IPS-18a (cell line): ENCODE results near the gene IPO9.

ENCODE experiments used
- H3K27ac ChIP-seq: one replicate; pipeline ENCODE4 v1.5.1; 2013; ENCODE audit warnings: low read length
- H3K27me3 ChIP-seq: one replicate; pipeline ENCODE4 v1.6.1; 2013; ENCODE audit warnings: mild to moderate bottlenecking, low read length; ENCODE audit not compliant: control insufficient read depth, insufficient read depth
- H3K36me3 ChIP-seq: one replicate; pipeline ENCODE4 v1.6.1; 2013; ENCODE audit warnings: low read depth, low read length; ENCODE audit not compliant: control insufficient read depth
- H3K4me1 ChIP-seq: one replicate; pipeline ENCODE4 v1.6.1; 2013; ENCODE audit warnings: low read depth, low read length; ENCODE audit not compliant: control insufficient read depth
- H3K4me3 ChIP-seq: one replicate; pipeline ENCODE4 v1.5.1; 2013; ENCODE audit warnings: low read length
- H3K9ac ChIP-seq: one replicate; pipeline ENCODE4 v1.6.1; 2013; ENCODE audit warnings: mild to moderate bottlenecking, low read length, moderate library complexity
- H3K9me3 ChIP-seq: one replicate; pipeline ENCODE4 v1.6.1; 2013; ENCODE audit warnings: low read depth, low read length; ENCODE audit not compliant: control insufficient read depth

The IPO9 gene

DNA sequence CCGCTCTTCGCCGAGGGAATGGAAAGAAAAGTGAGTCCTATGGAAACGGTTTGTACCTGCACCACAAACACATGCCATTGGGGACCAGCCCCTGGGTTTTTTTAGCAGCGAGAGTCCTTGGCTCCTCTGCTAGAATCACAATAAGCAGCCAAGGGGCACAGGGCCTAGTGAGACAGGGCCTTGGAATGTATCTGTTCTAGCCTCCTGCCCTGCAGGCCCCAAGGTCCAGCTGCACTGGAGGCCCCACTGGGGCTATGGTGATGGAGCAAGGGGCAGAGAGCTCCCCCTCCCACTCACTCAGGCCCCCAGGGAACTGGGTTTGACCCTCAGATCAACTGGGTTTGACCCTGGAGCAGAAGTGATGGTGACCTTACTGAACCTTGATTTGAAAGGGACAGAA, 74.2 kb downstream of the IPO9 start:
- Histone ChIP-seq H3K27me3 (no peaks in the 10 kb centered on the region), H3K27ac (no peak overlapping the region)

DNA sequence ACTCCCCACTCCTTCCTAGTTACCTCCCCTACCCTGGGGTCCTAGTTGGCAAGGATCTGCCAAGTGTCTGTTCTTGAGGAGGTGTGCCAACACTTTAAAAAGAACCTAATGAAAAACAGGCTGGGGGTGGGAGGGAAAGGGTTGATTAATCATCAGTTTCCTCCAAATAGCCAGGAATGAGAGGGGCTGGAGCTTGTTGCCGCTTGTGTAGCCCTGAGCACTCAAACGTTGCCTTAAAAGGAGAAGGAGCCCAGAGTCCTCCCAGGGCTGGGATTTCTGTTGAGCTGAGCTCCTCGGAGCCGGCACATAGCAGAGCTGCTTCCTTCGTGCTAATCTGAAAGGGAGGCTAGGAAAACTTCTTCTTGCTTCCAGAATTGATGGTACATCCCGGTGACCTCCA, 75.6 kb downstream of the IPO9 start:
- no peak overlapping the region for H3K9ac ChIP-seq
- no peaks in the 10 kb centered on the region for H3K9me3 ChIP-seq
- H3K4me1 ChIP-seq: no peaks in the 10 kb centered on the region
- H3K27me3 ChIP-seq: no peaks in the 10 kb centered on the region
- H3K27ac ChIP-seq: no peak overlapping the region
- no peaks in the 10 kb centered on the region for H3K36me3 ChIP-seq
- no peak overlapping the region for H3K4me3 ChIP-seq

More for the DNA sequence above, 74.2 kb downstream of the IPO9 start:
- no peaks in the 10 kb centered on the region for H3K4me1 ChIP-seq
- no peak overlapping the region for H3K9ac ChIP-seq
- H3K9me3 ChIP-seq: no peaks in the 10 kb centered on the region
- H3K36me3 ChIP-seq: no peaks in the 10 kb centered on the region
- H3K4me3 ChIP-seq: no peak overlapping the region

DNA sequence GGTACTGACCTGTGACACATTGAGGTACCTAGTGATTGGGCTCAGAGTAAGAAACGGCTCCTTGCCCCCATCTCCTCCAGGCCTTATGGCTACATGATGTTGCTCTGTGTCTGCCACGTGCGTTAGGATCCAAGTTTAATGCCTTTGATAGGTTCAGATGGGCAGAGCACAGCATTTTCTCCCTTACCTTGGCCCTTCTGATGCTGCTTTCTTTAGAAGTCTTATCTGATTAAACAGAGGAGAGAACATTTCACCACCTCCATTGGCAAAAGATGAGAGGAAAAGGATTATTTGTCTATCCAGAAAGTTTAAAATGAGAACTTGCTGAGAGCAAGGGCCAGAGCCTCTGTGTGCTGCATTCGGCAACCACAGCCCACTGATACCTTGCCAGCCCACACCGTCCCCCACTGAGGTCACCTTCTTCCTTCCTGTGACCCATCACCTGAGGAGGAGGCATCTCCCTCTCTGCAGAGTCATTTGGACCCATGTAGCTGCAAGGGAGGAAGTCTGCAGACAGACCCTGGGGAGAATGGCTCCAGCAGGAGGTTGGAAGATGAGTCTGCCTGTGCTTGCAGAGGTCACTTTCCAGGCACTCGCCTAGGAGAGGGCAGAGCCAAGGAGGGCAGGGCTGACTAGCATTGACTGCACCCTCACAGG, 76.4 kb downstream of the IPO9 start:
- Histone ChIP-seq H3K9me3 (no peaks in the 10 kb centered on the region), H3K9ac (no peak overlapping the region)

DNA sequence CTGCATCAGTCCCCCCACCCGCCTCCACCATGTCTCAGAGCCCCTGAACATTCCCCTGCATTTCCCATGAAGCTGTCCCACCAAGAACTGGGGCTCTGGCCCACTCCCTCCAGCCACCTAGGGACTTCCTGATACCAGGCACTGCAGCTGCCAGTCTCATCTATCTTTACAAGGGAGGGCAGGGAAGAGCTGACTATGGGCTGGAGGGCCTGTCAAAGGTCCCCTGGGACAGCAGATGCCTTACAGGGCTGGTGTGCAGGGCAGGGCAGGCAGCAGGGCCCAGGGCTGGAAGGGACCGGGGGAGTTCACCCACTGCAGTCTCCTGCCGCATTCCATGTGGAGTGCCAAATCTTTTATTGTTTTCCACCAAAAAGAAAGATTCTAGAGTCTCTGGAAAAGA, 77.4 kb downstream of the IPO9 start:
- Histone ChIP-seq H3K9me3 (no peaks in the 10 kb centered on the region), H3K36me3 (no peaks in the 10 kb centered on the region), H3K27me3 (no peaks in the 10 kb centered on the region), H3K4me3 (no peak overlapping the region), H3K27ac (no peak overlapping the region), H3K9ac (no peak overlapping the region), H3K4me1 (no peaks in the 10 kb centered on the region)

More for the DNA sequence above, 76.4 kb downstream of the IPO9 start:
- no peaks in the 10 kb centered on the region for H3K36me3 ChIP-seq
- no peaks in the 10 kb centered on the region for H3K4me1 ChIP-seq
- H3K4me3 ChIP-seq: no peak overlapping the region
- H3K27ac ChIP-seq: no peak overlapping the region
- H3K27me3 ChIP-seq: no peaks in the 10 kb centered on the region

DNA sequence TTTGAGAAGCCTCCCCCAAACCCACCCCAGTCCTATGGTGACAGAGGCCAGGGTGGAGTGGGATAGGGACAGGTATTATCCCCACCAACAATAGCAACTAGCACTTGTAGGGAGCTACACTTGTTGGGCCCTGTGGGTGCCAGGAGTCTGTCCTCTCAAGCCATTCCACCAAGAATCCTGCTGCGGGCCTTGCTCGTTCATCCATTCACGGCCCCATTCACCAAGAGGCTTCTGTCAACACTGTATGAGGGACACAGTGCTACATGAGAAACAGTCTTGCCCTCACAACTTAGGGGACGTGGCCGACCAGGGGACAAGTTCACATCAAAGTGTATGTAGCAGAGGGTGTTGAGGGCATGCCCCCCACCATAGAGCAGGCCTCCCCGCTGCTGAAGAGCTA, 78.7 kb downstream of the IPO9 start:
- no peak overlapping the region for H3K9ac ChIP-seq
- peaks cover 9% of the 10 kb centered on the region for H3K4me1 ChIP-seq
- H3K9me3 ChIP-seq: no peaks in the 10 kb centered on the region
- H3K36me3 ChIP-seq: no peaks in the 10 kb centered on the region
- no peaks in the 10 kb centered on the region for H3K27me3 ChIP-seq
- H3K4me3 ChIP-seq: no peak overlapping the region
- H3K27ac ChIP-seq: no peak overlapping the region

DNA sequence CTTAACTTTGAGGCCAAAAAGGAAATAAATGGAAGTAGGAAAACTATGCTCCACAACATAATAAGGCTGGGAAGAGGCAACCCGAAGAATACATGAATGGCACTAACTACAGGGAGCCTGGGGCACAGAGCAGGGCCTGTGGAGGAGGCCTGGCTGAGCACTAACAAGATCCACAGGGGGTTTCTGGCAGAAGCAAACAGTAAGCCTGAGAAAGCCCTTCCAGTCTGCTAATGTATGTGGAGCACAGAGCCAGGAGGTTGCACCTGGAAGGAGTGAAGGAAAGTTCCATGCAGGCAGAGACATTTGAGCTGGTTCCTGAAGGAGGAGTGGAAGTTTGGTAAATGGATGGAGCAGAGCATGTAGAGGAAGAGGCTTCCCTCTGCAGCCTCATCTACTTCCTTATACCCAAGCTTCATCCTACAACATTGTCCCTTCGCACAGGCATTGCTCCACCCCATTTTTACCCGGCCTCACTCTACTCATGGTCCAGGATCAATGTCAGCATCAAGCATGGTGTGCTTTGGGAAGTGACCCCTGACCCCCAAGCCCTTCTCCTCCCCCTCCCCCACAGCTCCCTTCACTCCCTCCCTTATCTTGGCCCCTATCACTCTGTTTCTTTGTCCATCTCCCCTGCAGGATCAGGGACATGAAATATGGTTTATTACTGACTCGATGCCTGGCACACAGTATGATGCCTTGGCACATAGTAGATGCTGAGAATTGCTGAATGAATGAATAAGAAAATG, 83.0 kb downstream of the IPO9 start:
- no peak overlapping the region for H3K9ac ChIP-seq
- no peaks in the 10 kb centered on the region for H3K27me3 ChIP-seq
- H3K36me3 ChIP-seq: no peaks in the 10 kb centered on the region

DNA sequence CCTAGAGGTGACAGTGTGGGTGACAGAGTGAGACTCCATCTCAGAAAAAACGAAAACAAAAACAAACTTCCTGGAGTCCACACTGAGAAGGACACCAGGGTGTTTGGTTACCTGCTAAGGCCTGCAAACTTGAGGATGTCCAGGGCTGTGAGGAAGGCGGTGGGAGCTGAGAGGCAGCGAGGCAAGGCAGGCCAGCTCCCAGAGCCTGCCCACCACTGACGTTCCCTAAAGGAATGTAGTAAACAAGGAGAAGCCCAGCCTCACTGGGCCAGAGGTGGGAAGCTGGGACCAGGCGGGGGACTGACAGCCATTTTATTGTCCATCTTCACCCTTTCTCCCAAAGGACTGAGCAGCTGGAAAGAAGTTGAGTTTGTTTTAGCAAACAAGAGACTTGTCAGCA, 83.9 kb downstream of the IPO9 start:
- Histone ChIP-seq H3K4me1 (peaks cover 9% of the 10 kb centered on the region), H3K27ac (no peak overlapping the region), H3K27me3 (no peaks in the 10 kb centered on the region), H3K9me3 (no peaks in the 10 kb centered on the region), H3K4me3 (no peak overlapping the region), H3K36me3 (no peaks in the 10 kb centered on the region), H3K9ac (no peak overlapping the region)

More for the DNA sequence above, 83.0 kb downstream of the IPO9 start:
- no peak overlapping the region for H3K4me3 ChIP-seq
- H3K4me1 ChIP-seq: peaks cover 9% of the 10 kb centered on the region
- no peak overlapping the region for H3K27ac ChIP-seq
- H3K9me3 ChIP-seq: no peaks in the 10 kb centered on the region

DNA sequence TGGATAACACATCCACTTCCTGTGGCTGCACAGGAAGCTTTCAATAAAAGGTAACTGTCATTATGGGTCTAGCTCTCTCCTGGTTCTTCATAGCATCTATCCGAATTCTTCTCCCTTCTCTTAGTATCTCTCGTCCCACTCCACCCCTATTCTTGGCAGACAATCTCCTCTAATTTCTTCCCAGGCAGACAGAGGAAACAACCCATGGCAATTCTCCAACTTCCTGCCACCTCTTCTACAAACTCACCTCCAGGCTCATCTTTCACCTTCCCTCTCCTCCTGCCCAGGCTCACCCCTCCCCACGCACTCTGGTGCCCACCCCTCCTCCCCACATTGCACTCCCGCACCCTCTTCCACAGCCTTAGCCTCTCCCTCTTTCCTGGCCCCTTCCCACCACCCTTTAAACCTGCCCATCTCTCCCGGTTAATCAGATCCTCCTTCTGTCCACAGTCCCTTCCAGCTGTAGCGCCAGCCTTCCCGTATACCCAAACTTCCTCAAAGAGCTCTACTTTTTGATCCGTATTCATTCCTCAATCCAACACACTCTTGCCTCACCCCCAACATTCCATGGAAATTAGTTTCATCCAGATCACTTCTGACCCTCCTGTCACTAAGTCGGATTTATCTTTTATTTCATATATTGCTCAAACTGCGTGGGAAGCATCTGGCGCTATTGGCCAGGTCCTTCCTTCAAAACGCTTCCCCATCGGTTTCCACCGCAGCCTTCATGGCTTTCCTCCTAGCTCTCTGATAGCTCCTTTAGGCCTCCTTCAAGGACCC, 85.7 kb downstream of the IPO9 start:
- H3K4me3 ChIP-seq: no peak overlapping the region
- no peak overlapping the region for H3K27ac ChIP-seq
- H3K27me3 ChIP-seq: no peaks in the 10 kb centered on the region
- H3K36me3 ChIP-seq: no peaks in the 10 kb centered on the region
- H3K9ac ChIP-seq: no peak overlapping the region
- peaks cover 9% of the 10 kb centered on the region for H3K4me1 ChIP-seq
- H3K9me3 ChIP-seq: no peaks in the 10 kb centered on the region

DNA sequence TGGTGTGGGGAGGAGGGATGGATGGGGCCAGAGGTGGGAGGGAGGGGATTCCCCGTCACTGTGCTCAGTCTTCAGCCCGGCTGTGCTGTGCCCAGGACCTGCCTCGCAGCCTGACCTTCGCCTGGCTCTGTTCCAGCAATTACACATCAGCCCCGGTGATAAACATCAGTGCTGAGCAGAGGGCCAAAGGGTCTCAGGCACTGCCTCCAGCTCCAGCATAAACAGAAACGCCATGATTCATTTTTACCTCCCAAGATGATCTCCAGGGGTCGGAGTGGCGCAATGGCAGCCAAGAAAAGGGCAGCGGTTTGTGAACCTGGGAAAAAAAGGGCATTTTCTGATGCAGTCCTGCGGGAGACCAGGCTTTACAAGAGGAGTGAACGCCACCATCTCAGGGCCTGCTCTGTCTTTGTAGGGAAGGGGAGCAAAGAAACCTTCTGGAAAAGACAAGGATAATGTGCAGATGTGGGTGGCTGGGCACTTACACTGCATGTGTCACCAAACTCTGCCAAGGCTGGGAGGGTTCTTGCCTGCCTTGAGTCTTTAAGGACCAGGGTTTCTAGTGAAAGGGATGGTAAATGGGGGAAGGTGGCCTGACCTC, 87.8 kb downstream of the IPO9 start:
- H3K9ac ChIP-seq: no peak overlapping the region
- no peaks in the 10 kb centered on the region for H3K27me3 ChIP-seq
- H3K27ac ChIP-seq: no peak overlapping the region

DNA sequence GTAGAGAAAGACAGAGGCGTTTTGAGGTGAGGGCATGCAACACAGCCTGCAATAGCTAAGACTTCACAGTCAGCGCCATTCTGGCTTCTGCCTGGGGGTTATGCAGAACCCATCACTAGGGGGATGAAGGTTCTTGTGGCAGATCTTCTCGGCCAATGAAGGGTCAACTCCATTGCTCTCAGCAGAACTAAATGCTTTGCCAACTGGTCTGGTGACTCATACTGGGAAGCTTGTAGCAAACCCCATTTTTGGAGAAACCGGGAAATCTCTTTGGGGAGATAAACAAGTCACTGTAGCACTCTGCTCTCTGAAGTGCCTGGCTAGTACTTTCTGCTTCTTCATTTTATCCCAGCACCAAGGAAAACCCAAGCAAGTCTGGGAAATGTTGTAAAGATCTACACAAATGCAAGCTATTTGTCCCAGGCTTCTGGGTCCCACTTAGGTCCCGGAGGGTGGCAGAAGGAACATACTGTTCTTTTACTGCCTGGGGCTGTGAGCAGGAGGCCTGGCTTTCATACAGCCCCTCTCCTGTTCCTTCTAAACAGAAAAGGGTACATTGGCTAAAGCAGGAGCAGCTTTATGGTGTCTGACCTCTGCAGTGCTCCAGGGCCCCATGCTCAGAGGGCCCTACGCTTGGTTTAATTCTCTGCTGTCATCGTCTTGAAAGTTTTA, 88.5 kb downstream of the IPO9 start:
- no peak overlapping the region for H3K9ac ChIP-seq

More for the DNA sequence above, 87.8 kb downstream of the IPO9 start:
- H3K4me3 ChIP-seq: no peak overlapping the region
- H3K36me3 ChIP-seq: no peaks in the 10 kb centered on the region
- H3K4me1 ChIP-seq: peaks cover 6% of the 10 kb centered on the region
- no peaks in the 10 kb centered on the region for H3K9me3 ChIP-seq

DNA sequence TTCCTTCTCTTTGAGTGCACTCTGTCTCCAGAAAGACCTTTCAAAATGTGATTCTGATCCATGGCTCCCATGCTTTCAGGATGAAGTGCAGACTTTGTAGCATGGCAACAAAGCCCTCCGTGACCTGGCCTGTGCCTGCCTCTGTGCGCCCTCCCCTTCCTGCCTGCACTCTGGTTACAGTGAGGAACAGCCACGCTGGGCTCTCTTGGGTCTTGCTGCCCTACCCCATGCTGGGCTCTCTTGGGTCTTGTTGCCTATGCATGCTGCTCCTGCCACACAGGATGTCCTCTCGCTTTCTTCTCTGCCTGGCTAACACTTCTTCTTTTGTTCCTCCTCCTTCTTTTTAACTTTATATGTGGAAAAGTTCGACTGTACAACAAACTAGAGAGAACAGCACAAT, 89.4 kb downstream of the IPO9 start:
- H3K27me3 ChIP-seq: no peaks in the 10 kb centered on the region
- no peaks in the 10 kb centered on the region for H3K36me3 ChIP-seq
- no peak overlapping the region for H3K9ac ChIP-seq
- no peak overlapping the region for H3K4me3 ChIP-seq
- no peaks in the 10 kb centered on the region for H3K4me1 ChIP-seq
- no peaks in the 10 kb centered on the region for H3K9me3 ChIP-seq
- H3K27ac ChIP-seq: no peak overlapping the region

More for the DNA sequence above, 88.5 kb downstream of the IPO9 start:
- no peaks in the 10 kb centered on the region for H3K9me3 ChIP-seq
- H3K36me3 ChIP-seq: no peaks in the 10 kb centered on the region
- H3K27me3 ChIP-seq: no peaks in the 10 kb centered on the region
- no peak overlapping the region for H3K27ac ChIP-seq
- H3K4me1 ChIP-seq: no peaks in the 10 kb centered on the region
- no peak overlapping the region for H3K4me3 ChIP-seq
